ENCODE data around the gene LSR. TPM values are rescaled to one million over a fixed set of nuclear protein-coding genes. Genes with fewer than 3 reads are reported as not detected.

LSR gene
- total and polyA plus RNA-seq, 2 experiments from 2014 or later = 116 to 212 TPM

DNA sequence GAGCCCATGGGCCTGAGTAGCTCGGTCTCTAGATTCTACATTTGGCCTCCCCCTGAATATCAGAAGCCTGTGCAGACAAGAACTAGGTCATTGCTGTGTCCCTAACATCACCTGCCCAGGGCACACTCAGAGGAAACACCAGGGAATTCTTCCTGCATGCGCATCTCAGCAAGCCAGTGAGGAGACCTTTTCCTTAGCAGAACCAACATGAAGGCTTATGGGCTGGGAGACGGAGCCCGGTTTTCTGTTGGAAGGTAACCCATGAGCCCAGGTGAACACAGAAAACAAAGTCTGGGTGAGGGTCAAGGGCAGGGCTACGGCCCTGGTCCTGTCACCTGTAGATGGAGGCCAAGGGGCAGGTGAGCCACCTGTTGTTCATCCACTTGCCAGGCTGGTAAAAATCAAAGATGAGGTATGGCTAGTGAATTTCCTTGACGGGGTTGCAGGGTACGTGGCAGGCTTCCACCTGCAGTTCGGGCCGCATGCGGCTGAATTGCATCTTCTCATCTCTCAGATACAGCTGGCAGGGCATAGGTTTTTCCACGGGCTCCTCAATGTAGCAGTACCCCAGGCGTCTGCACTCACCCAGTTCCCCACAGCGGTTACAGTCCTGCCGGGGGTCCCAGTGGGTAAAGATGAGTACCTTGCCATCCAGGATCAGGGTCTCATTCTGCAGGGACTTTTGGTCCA, 16.7 kb upstream of the LSR start:
- H3K9me2 ChIP-seq (ENCODE audit: insufficient read depth) = no peaks in the 10 kb centered on the region
- peaks cover 3% of the 10 kb centered on the region; the same call in 2 of the 3 replicates for H3K4me1 Mint-ChIP-seq
- H3K4me3 Mint-ChIP-seq = no peak overlapping the region
- H3K4me1 ChIP-seq (ENCODE audit: insufficient read depth) = no peaks in the 10 kb centered on the region
- DNase-seq (ENCODE audit: low spot score) = no peak
- H3K36me3 ChIP-seq (ENCODE audit: insufficient read depth) = no peaks in the 10 kb centered on the region
- TF ChIP-seq NANOG (IDR thresholded peaks at IDR 0.05; ENCODE audit: borderline replicate concordance) (no peak), EZH2phosphoT487 (IDR thresholded peaks at IDR 0.05; ENCODE audit: unreplicated experiment) (no peak), JUNB (IDR thresholded peaks at IDR 0.05; ENCODE audit: unreplicated experiment) (no peak), EZH2 (IDR thresholded peaks at IDR 0.05; ENCODE audit: low read depth, unreplicated experiment) (no peak)
- TF ChIP-seq, protein P1, sequence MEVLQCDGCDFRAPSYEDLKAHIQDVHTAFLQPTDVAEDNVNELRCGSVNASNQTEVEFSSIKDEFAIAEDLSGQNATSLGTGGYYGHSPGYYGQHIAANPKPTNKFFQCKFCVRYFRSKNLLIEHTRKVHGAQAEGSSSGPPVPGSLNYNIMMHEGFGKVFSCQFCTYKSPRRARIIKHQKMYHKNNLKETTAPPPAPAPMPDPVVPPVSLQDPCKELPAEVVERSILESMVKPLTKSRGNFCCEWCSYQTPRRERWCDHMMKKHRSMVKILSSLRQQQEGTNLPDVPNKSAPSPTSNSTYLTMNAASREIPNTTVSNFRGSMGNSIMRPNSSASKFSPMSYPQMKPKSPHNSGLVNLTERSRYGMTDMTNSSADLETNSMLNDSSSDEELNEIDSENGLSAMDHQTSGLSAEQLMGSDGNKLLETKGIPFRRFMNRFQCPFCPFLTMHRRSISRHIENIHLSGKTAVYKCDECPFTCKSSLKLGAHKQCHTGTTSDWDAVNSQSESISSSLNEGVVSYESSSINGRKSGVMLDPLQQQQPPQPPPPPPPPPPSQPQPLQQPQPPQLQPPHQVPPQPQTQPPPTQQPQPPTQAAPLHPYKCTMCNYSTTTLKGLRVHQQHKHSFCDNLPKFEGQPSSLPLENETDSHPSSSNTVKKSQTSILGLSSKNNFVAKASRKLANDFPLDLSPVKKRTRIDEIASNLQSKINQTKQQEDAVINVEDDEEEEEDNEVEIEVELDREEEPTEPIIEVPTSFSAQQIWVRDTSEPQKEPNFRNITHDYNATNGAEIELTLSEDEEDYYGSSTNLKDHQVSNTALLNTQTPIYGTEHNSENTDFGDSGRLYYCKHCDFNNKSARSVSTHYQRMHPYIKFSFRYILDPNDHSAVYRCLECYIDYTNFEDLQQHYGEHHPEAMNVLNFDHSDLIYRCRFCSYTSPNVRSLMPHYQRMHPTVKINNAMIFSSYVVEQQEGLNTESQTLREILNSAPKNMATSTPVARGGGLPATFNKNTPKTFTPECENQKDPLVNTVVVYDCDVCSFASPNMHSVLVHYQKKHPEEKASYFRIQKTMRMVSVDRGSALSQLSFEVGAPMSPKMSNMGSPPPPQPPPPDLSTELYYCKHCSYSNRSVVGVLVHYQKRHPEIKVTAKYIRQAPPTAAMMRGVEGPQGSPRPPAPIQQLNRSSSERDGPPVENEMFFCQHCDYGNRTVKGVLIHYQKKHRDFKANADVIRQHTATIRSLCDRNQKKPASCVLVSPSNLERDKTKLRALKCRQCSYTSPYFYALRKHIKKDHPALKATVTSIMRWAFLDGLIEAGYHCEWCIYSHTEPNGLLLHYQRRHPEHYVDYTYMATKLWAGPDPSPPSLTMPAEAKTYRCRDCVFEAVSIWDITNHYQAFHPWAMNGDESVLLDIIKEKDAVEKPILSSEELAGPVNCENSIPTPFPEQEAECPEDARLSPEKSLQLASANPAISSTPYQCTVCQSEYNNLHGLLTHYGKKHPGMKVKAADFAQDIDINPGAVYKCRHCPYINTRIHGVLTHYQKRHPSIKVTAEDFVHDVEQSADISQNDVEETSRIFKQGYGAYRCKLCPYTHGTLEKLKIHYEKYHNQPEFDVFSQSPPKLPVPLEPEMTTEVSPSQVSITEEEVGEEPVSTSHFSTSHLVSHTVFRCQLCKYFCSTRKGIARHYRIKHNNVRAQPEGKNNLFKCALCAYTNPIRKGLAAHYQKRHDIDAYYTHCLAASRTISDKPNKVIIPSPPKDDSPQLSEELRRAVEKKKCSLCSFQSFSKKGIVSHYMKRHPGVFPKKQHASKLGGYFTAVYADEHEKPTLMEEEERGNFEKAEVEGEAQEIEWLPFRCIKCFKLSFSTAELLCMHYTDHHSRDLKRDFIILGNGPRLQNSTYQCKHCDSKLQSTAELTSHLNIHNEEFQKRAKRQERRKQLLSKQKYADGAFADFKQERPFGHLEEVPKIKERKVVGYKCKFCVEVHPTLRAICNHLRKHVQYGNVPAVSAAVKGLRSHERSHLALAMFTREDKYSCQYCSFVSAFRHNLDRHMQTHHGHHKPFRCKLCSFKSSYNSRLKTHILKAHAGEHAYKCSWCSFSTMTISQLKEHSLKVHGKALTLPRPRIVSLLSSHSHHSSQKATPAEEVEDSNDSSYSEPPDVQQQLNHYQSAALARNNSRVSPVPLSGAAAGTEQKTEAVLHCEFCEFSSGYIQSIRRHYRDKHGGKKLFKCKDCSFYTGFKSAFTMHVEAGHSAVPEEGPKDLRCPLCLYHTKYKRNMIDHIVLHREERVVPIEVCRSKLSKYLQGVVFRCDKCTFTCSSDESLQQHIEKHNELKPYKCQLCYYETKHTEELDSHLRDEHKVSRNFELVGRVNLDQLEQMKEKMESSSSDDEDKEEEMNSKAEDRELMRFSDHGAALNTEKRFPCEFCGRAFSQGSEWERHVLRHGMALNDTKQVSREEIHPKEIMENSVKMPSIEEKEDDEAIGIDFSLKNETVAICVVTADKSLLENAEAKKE (CRISPR knock-in tag; IDR thresholded peaks at IDR 0.05) = no peak
- no peaks in the 10 kb centered on the region for H4K20me1 ChIP-seq (replicated peaks; ENCODE audit: insufficient read depth)
- no peak overlapping the region for H2AFZ ChIP-seq
- no peak overlapping the region for H3K4me3 ChIP-seq
- H3K27ac Mint-ChIP-seq = no peak overlapping the region
- no peak for ATAC-seq
- H3F3A ChIP-seq (replicated peaks; ENCODE audit: low read depth) = no peaks in the 10 kb centered on the region
- peaks cover 8% of the 10 kb centered on the region; the same call in 2 of the 3 replicates for H3K9me3 Mint-ChIP-seq
- H3K36me3 Mint-ChIP-seq (ENCODE audit: low read depth) = no peaks in the 10 kb centered on the region; the same call in 2 of the 3 replicates
- peaks cover 2% of the 10 kb centered on the region for H3K27me3 Mint-ChIP-seq (ENCODE audit: insufficient read depth, low read depth, poor library complexity)
- H3K4me2 ChIP-seq = no peak overlapping the region
- H3K27ac ChIP-seq (ENCODE audit: low read depth) = no peak overlapping the region
- no peaks in the 10 kb centered on the region for H3K27me3 ChIP-seq (ENCODE audit: insufficient read depth)
- H3K79me2 ChIP-seq (replicated peaks; ENCODE audit: insufficient read depth) = no peaks in the 10 kb centered on the region

DNA sequence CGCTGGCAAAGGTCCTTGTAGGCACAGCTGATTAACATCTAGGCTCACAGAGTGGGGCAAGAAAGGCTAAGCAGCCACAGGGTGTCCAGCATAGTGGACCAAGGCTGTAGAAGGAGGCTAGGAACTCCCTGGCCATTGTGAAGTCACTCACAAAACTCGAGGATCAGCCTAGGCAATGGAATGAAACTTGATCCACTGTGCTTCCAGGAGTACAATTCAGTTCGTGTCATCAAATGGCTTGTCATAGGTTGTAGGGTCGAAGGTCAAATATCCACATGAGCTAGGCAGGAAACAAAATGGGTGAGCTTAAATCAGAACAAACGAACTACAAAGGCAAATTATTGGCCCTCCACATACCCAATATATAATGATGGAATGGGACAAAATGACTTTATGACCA, 15.9 kb upstream of the LSR start:
- H3K27me3 Mint-ChIP-seq (ENCODE audit: insufficient read depth, low read depth, poor library complexity) = peaks cover under 1% of the 10 kb centered on the region
- Histone ChIP-seq H3K4me2 (no peak overlapping the region), H3K4me1 (ENCODE audit: insufficient read depth) (no peaks in the 10 kb centered on the region), H3K9me2 (ENCODE audit: insufficient read depth) (no peaks in the 10 kb centered on the region), H4K20me1 (replicated peaks; ENCODE audit: insufficient read depth) (no peaks in the 10 kb centered on the region), H3K36me3 (ENCODE audit: insufficient read depth) (no peaks in the 10 kb centered on the region), H3F3A (replicated peaks; ENCODE audit: low read depth) (no peaks in the 10 kb centered on the region), H3K27ac (ENCODE audit: low read depth) (no peak overlapping the region), H3K4me3 (no peak overlapping the region), H3K79me2 (replicated peaks; ENCODE audit: insufficient read depth) (no peaks in the 10 kb centered on the region), H3K27me3 (ENCODE audit: insufficient read depth) (no peaks in the 10 kb centered on the region), H2AFZ (no peak overlapping the region)
- no peak overlapping the region for H3K27ac Mint-ChIP-seq
- H3K36me3 Mint-ChIP-seq (ENCODE audit: low read depth) = no peaks in the 10 kb centered on the region; the same call in 2 of the 3 replicates
- no peak overlapping the region for H3K4me3 Mint-ChIP-seq
- H3K9me3 Mint-ChIP-seq = peaks cover 8% of the 10 kb centered on the region; the same call in 2 of the 3 replicates
- TF ChIP-seq POLR2AphosphoS5 (IDR thresholded peaks at IDR 0.05; ENCODE audit: low read depth) (no peak), EZH2phosphoT487 (IDR thresholded peaks at IDR 0.05; ENCODE audit: unreplicated experiment) (no peak), STAT1 (IDR thresholded peaks at IDR 0.05; ENCODE audit: unreplicated experiment) (no peak)
- DNase-seq (ENCODE audit: low spot score) (no peak), ATAC-seq (no peak)
- H3K4me1 Mint-ChIP-seq = peaks cover 3% of the 10 kb centered on the region; the same call in 2 of the 3 replicates
